B cell (primary cell): ENCODE results near the gene NECAB2. TPM values are rescaled to one million over a fixed set of nuclear protein-coding genes. Genes with fewer than 3 reads are reported as not detected.

Experiments
- ATAC-seq: fragments of 200-7000 bp; cut with Tn5 transposase; one replicate; pipeline ENCODE4 v1.10.0; 2021; ENCODE audit warnings: low read depth, mild to moderate bottlenecking, moderate number of reproducible peaks, moderate library complexity
- CTCF ChIA-PET: fragments of 350-600 bp; sonication (Branson Sonifier 250); formaldehyde crosslinking; loops from one replicate; lab custom pipeline; 2021; ENCODE audit warnings: antibody characterized with exemption, inconsistent platforms; lab: Charles Lee
- POLR2A ChIA-PET: fragments of 350-600 bp; sonication (Branson Sonifier 250); formaldehyde crosslinking; loops from one replicate; lab custom pipeline; 2021; ENCODE audit warnings: antibody characterized with exemption; lab: Charles Lee
- DNase-seq: peaks from one replicate; pipeline ENCODE4 v3.0.0; 2013
- H2AFZ ChIP-seq: 2 replicates; pipeline ENCODE4 v1.6.1; 2012; ENCODE audit warnings: mild to moderate bottlenecking, low read depth, low read length; ENCODE audit not compliant: insufficient read depth, poor library complexity, severe bottlenecking
- H3K27ac ChIP-seq, 2 donors: 1 replicate in 1 of 2; 2 replicates in 1 of 2; pipeline ENCODE4 v1.5.1; 2012 to 2013; ENCODE audit warnings: low read length in 2 of 2, mild to moderate bottlenecking in 2 of 2, moderate library complexity in 1 of 2
- H3K27me3 ChIP-seq, 4 experiments: fragments of 200-600 bp in 1 of 4; sonication (generic) in 1 of 4; replicated peaks in 1 of 4; 1 replicate in 2 of 4; 2 replicates in 2 of 4; pipeline versions ENCODE4 v1.6.1 to v1.7.0; 2013 to 2016; ENCODE audit warnings: low read length in 3 of 4, mild to moderate bottlenecking in 2 of 4, mixed read lengths in 1 of 4, moderate library complexity in 1 of 4; ENCODE audit not compliant: insufficient read depth in 4 of 4, control insufficient read depth in 3 of 4; ENCODE audit errors: control extremely low read depth in 1 of 4
- H3K36me3 ChIP-seq, 2 experiments: replicated peaks in 1 of 2; 1 replicate in 1 of 2; 2 replicates in 1 of 2; pipeline versions ENCODE4 v1.6.1 to v1.7.1; 2013; ENCODE audit warnings: low read length in 1 of 2; ENCODE audit not compliant: insufficient read depth in 2 of 2, control insufficient read depth in 1 of 2; ENCODE audit errors: control extremely low read depth in 1 of 2, extremely low read depth in 1 of 2
- H3K4me1 ChIP-seq, 2 donors: fragments of 200-600 bp in 1 of 2; sonication (generic) in 1 of 2; 1 replicate in 1 of 2; 2 replicates in 1 of 2; pipeline versions ENCODE4 v1.5.1 to v1.6.1; 2013 to 2017; ENCODE audit warnings: low read length in 2 of 2; ENCODE audit not compliant: control insufficient read depth in 2 of 2, insufficient read depth in 2 of 2
- H3K4me2 ChIP-seq: replicated peaks from 2 replicates; pipeline ENCODE3; 2012; ENCODE audit warnings: mild to moderate bottlenecking, low read depth, low read length; ENCODE audit not compliant: poor library complexity, severe bottlenecking
- H3K4me3 ChIP-seq, 5 experiments: fragments of 200-600 bp in 1 of 5; sonication (generic) in 1 of 5; 1 replicate in 3 of 5; 2 replicates in 2 of 5; pipeline versions ENCODE4 v1.5.1 to v1.7.0; 2011 to 2016; ENCODE audit warnings: low read length in 4 of 5, mild to moderate bottlenecking in 4 of 5, low read depth in 2 of 5, control low read depth in 1 of 5, moderate library complexity in 1 of 5; ENCODE audit not compliant: insufficient read depth in 1 of 5; ENCODE audit errors: control extremely low read depth in 1 of 5, extremely low read depth in 1 of 5
- H3K79me2 ChIP-seq: fragments of 200-600 bp; sonication (generic); one replicate; pipeline ENCODE4 v1.6.0; 2016; ENCODE audit warnings: low read length; ENCODE audit not compliant: control insufficient read depth, insufficient read depth
- H3K9ac ChIP-seq: fragments of 200-600 bp; sonication (generic); 2 replicates; pipeline ENCODE4 v1.6.1; 2017; ENCODE audit warnings: mild to moderate bottlenecking, low read length, moderate library complexity
- H3K9me3 ChIP-seq, 3 donors: one replicate each; pipeline versions ENCODE4 v1.6.1 to v1.7.1; 2013; ENCODE audit warnings: low read length in 2 of 3; ENCODE audit not compliant: control insufficient read depth in 2 of 3, insufficient read depth in 1 of 3; ENCODE audit errors: control extremely low read depth in 1 of 3
- H4K20me1 ChIP-seq: 2 replicates; pipeline ENCODE4 v1.6.0; 2012; ENCODE audit warnings: mild to moderate bottlenecking, low read length; ENCODE audit not compliant: insufficient read depth, control insufficient read depth, poor library complexity, severe bottlenecking
- H3K27ac Mint-ChIP-seq: one replicate; pipeline ENCODE4 v1.8.0; 2021; ENCODE audit warnings: mixed read lengths
- H3K27me3 Mint-ChIP-seq: one replicate; pipeline ENCODE4 v1.8.0; 2021; ENCODE audit warnings: mixed read lengths
- H3K4me1 Mint-ChIP-seq: one replicate; pipeline ENCODE4 v1.8.0; 2021; ENCODE audit warnings: mixed read lengths
- H3K4me3 Mint-ChIP-seq: one replicate; pipeline ENCODE4 v1.8.0; 2021; ENCODE audit warnings: mixed read lengths
- H3K9me3 Mint-ChIP-seq: one replicate; pipeline ENCODE4 v1.8.0; 2022; ENCODE audit warnings: mixed read lengths; ENCODE audit not compliant: insufficient read depth
- CTCF ChIP-seq: fragments of 200-600 bp; IDR thresholded peaks from one replicate; pipeline ENCODE4 v1.8.0; 2022; ENCODE audit warnings: antibody characterized with exemption, mild to moderate bottlenecking
- EZH2 ChIP-seq: IDR thresholded peaks from 2 replicates; pipeline ENCODE4 v1.6.1; 2012; ENCODE audit warnings: borderline replicate concordance, low read depth, mild to moderate bottlenecking, moderate library complexity, low read length; ENCODE audit not compliant: insufficient read depth, poor library complexity, severe bottlenecking
- WGBS: methylation state at CpG from one replicate; pipeline ENCODE4 v1.1.5; 2013; ENCODE audit warnings: missing lambda C conversion rate; ENCODE audit not compliant: insufficient coverage; 5-methylcytosine and 5-hydroxymethylcytosine counted together
- intact Hi-C: fragments of 100-400 bp; cut with micrococcal nuclease; formaldehyde crosslinking; loops from one replicate; pipeline ENCODE4 v1.10.0; 2022
- polyA plus RNA-seq: library from polyadenylated mRNA; depleted of rRNA; stranded (reverse); fragments of >200 nt; gene quantifications from 2 replicates; pipeline ENCODE4 v1.2.3, GENCODE V29; 2012
- total RNA-seq, 2 donors: library from RNA; stranded (reverse); fragments of 120-200 nt in 1 of 2; gene quantifications; 1 replicate in 1 of 2; 2 replicates in 1 of 2; pipeline versions ENCODE4 v1.2.3 to v1.2.4, GENCODE V29; 2013 to 2022

Gene NECAB2
- total and polyA plus RNA-seq, 2 donors (not counting 1 experiment from before 2014, with no cell fraction given), result not detected

GRCh38 chr16:84043486-84044117 is 75.6 kb downstream of the NECAB2 start:
- 55% methylated on average over 15 of the region's 18 CpGs for WGBS
- Mint-ChIP-seq H3K4me3 (no peak overlapping the region), H3K27ac (no peak overlapping the region), H3K4me1 (no peaks in the 10 kb centered on the region), H3K9me3 (no peaks in the 10 kb centered on the region), H3K27me3 (peaks cover 36% of the 10 kb centered on the region)
- ATAC-seq (no peak), DNase-seq (no peak)
- no peak for TF ChIP-seq EZH2
- no peak for TF ChIP-seq CTCF
- Histone ChIP-seq H3K36me3 (peaks cover 0 to 5% of the 10 kb centered on the region in 2 experiments), H3K4me1 (no peaks in the 10 kb centered on the region), H3K4me3 (no peak overlapping the region), H3K27ac (no peak overlapping the region), H2AFZ (no peak overlapping the region), H3K9me3 (peaks cover 0 to 2% (median 0%) of the 10 kb centered on the region in 3 donors), H3K4me2 (no peak overlapping the region), H4K20me1 (no peaks in the 10 kb centered on the region), H3K79me2 (no peaks in the 10 kb centered on the region), H3K27me3 (peaks cover 0 to 23% (median 3%) of the 10 kb centered on the region in 4 experiments), H3K9ac (no peak overlapping the region)
- intact Hi-C loops, result no loop called here
- POLR2A ChIA-PET, result no interaction called here
- CTCF ChIA-PET, result no interaction called here

- no peak overlapping the region for H3K4me2 ChIP-seq
- intact Hi-C loops, result no loop called here
- H2AFZ ChIP-seq, result no peak overlapping the region
- no peaks in the 10 kb centered on the region for H3K79me2 ChIP-seq
- no peaks in the 10 kb centered on the region for H3K4me1 ChIP-seq
- no peak for DNase-seq
- Mint-ChIP-seq H3K4me3 (no peak overlapping the region), H3K27ac (no peak overlapping the region), H3K27me3 (peaks cover 31% of the 10 kb centered on the region), H3K4me1 (no peaks in the 10 kb centered on the region), H3K9me3 (no peaks in the 10 kb centered on the region)
- ChIA-PET POLR2A (no interaction called here), CTCF (no interaction called here)
- H3K9me3 ChIP-seq, result peaks cover 0 to 2% (median 0%) of the 10 kb centered on the region in 3 donors
- H3K27ac ChIP-seq, result no peak overlapping the region
- H3K36me3 ChIP-seq, result peaks cover 0 to 9% of the 10 kb centered on the region in 2 experiments
- H3K27me3 ChIP-seq, result peaks cover 0 to 23% (median 3%) of the 10 kb centered on the region in 4 experiments
- TF ChIP-seq CTCF (no peak), EZH2 (no peak)
- ATAC-seq, result no peak
- H3K9ac ChIP-seq, result no peak overlapping the region
- 23% methylated on average over 5 of the region's 5 CpGs for WGBS
- no peak overlapping the region for H3K4me3 ChIP-seq
- no peaks in the 10 kb centered on the region for H4K20me1 ChIP-seq
These were observed 76.1 kb downstream of the NECAB2 start for GRCh38 chr16:84044118-84044488.
